ENCODE data around the gene WDR62. TPM values are rescaled to one million over a fixed set of nuclear protein-coding genes. Genes with fewer than 3 reads are reported as not detected.
A peak's percentile ranks its signal among the peaks of the same experiment; 100 is the strongest.

The WDR62 gene
- total RNA-seq (1 to 10 TPM; 2.0 to 2.6 TPM), total RNA-seq (0.85 to 70.6 (median 4.6) reads per million in 172 experiments)
- 0.87 TPM for polyA plus RNA-seq (2013, experiment 1 of 2)
- polyA plus RNA-seq (2013, experiment 2 of 2) = 1.2 TPM

GRCh38 chr19:36054733-36055686 lies at the start of gene WDR62:
WDR62 (plus strand) TSS chr19:36054897; CDS start chr19:36054972, 75 bp downstream.
- DNase-seq = peak in 12 of 14 experiments; percentile 89 to 96 (median 92)
- Mint-ChIP-seq H3K4me1 (ENCODE audit: low read depth) (peaks cover 37% of the 10 kb centered on the region), H3K27ac (peak within 1 kb of the TSS; percentile 100), H3K4me3 (peak within 1 kb of the TSS; percentile 97), H3K9me3 (no peaks in the 10 kb centered on the region), H3K36me3 (ENCODE audit: low read depth) (peaks cover 16% of the 10 kb centered on the region), H3K27me3 (no peaks in the 10 kb centered on the region)
- Histone ChIP-seq H3K9me3 (ENCODE audit: control insufficient read depth in 1 of 2, insufficient read depth in 1 of 2, low read length in 2 of 2) (no peaks in the 10 kb centered on the region), H3K4me1 (ENCODE audit: insufficient read depth, low read length) (peaks cover 24% of the 10 kb centered on the region), H3K36me3 (ENCODE audit: insufficient read depth, low read length) (peaks cover 3% of the 10 kb centered on the region), H3K27me3 (ENCODE audit: control insufficient read depth in 1 of 2, insufficient read depth in 2 of 2, low read length in 2 of 2) (no peaks in the 10 kb centered on the region), H3K27ac (ENCODE audit: low read depth in 1 of 2, low read length in 2 of 2) (peak within 1 kb of the TSS; percentile 92 to 96), H3K4me3 (ENCODE audit: low read length) (peak within 1 kb of the TSS; percentile 82)
- POLR2A ChIA-PET = interaction anchor here (1.2 to 2.5 kb wide), 8 partner anchors 41 to 310 kb away, joined by 3 to 21 read pairs (median 5); partner anchors contain the start of genes ALKBH6, POLR2I, TBCB and U2AF1L4
- TF ChIP-seq CTCF (IDR thresholded peaks at IDR 0.05) = peak; percentile 34
- CTCF ChIA-PET = interaction anchor here (1.2 to 1.4 kb wide), 2 partner anchors 73 kb away, joined by 4 read pairs; no protein-coding TSS in a partner anchor
- ATAC-seq (ENCODE audit: poor library complexity) = peak; percentile 71
- intact Hi-C loops (cut with DNase I, micrococcal nuclease) = loop anchor here (1.0 to 5.0 kb wide), 8 partner anchors 41 to 278 kb away; partner anchors contain the start of genes ALKBH6 (in 2 of the 2), POLR2I (in 2 of the 2), SDHAF1 (in 2 of the 2) and ARHGAP33 (in 1 of the 2)

- CTCF ChIA-PET = no interaction called here
- no peaks in the 10 kb centered on the region for H3K9me3 Mint-ChIP-seq
These were observed 47.7 kb upstream of the WDR62 start for GRCh38 chr19:36006955-36007354.

More at GRCh38 chr19:36006955-36007354, 47.7 kb upstream of the WDR62 start:
- Mint-ChIP-seq H3K36me3 (ENCODE audit: low read depth) (peaks cover 4% of the 10 kb centered on the region), H3K27ac (no peak overlapping the region), H3K4me3 (no peak overlapping the region), H3K4me1 (ENCODE audit: low read depth) (peaks cover 11% of the 10 kb centered on the region), H3K27me3 (no peaks in the 10 kb centered on the region)
- H3K4me1 ChIP-seq (ENCODE audit: insufficient read depth, low read length) = peaks cover 22% of the 10 kb centered on the region
- POLR2A ChIA-PET = no interaction called here
- no peak for TF ChIP-seq CTCF (IDR thresholded peaks at IDR 0.05)
- H3K27ac ChIP-seq (ENCODE audit: low read depth in 1 of 2, low read length in 2 of 2) = no peak overlapping the region
- H3K4me3 ChIP-seq (ENCODE audit: low read length) = no peak overlapping the region
- intact Hi-C loops (cut with DNase I, micrococcal nuclease) = no loop called here
- H3K27me3 ChIP-seq (ENCODE audit: control insufficient read depth in 1 of 2, insufficient read depth in 2 of 2, low read length in 2 of 2) = no peaks in the 10 kb centered on the region
- no peaks in the 10 kb centered on the region for H3K36me3 ChIP-seq (ENCODE audit: insufficient read depth, low read length)
- ATAC-seq (ENCODE audit: poor library complexity) (no peak), DNase-seq (no peak)
- no peaks in the 10 kb centered on the region for H3K9me3 ChIP-seq (ENCODE audit: control insufficient read depth in 1 of 2, insufficient read depth in 1 of 2, low read length in 2 of 2)

Measured in CD4-positive, alpha-beta T cell (primary cell).